KOPT-K1 (cell line): ENCODE results near the gene GALNS.

ENCODE experiments used
- H3K27ac ChIP-seq: fragments of 200-600 bp; sonication (generic); 2 replicates; pipeline ENCODE4 v1.5.1; 2016; ENCODE audit warnings: antibody characterized with exemption, mild to moderate bottlenecking, low read depth, low read length; ENCODE audit not compliant: poor library complexity, severe bottlenecking
- H3K36me3 ChIP-seq: fragments of 200-600 bp; sonication (generic); 2 replicates; pipeline ENCODE4 v1.5.1; 2017; ENCODE audit warnings: antibody characterized with exemption, mild to moderate bottlenecking, low read length, moderate library complexity; ENCODE audit not compliant: insufficient read depth
- H3K9me3 ChIP-seq: fragments of 200-600 bp; sonication (generic); 2 replicates; pipeline ENCODE4 v1.5.1; 2017; ENCODE audit warnings: antibody characterized with exemption, low read length, mild to moderate bottlenecking; ENCODE audit not compliant: insufficient read depth, poor library complexity, severe bottlenecking

GALNS gene

GRCh38 chr16:88816736-88817535 lies 39.8 kb downstream of the GALNS start:
- H3K9me3 ChIP-seq = no peaks in the 10 kb centered on the region
- H3K27ac ChIP-seq = no peak overlapping the region
- no peaks in the 10 kb centered on the region for H3K36me3 ChIP-seq

GRCh38 chr16:88815901-88816589 lies 40.7 kb downstream of the GALNS start:
- Histone ChIP-seq H3K36me3 (no peaks in the 10 kb centered on the region), H3K9me3 (no peaks in the 10 kb centered on the region), H3K27ac (no peak overlapping the region)

- Histone ChIP-seq H3K9me3 (no peaks in the 10 kb centered on the region), H3K36me3 (peaks cover 5% of the 10 kb centered on the region), H3K27ac (no peak overlapping the region)
These were observed 41.5 kb downstream of the GALNS start for GRCh38 chr16:88815227-88815626.

GRCh38 chr16:88814144-88814502 lies 42.6 kb downstream of the GALNS start:
- no peak overlapping the region for H3K27ac ChIP-seq
- peaks cover 16% of the 10 kb centered on the region for H3K36me3 ChIP-seq
- no peaks in the 10 kb centered on the region for H3K9me3 ChIP-seq

- Histone ChIP-seq H3K36me3 (peaks cover 22% of the 10 kb centered on the region), H3K9me3 (no peaks in the 10 kb centered on the region), H3K27ac (no peak overlapping the region)
These were observed 43.2 kb downstream of the GALNS start for GRCh38 chr16:88813269-88814143.

- H3K9me3 ChIP-seq = no peaks in the 10 kb centered on the region
- peaks cover 31% of the 10 kb centered on the region for H3K36me3 ChIP-seq
- H3K27ac ChIP-seq = peak overlapping the region; percentile 90
These were observed 44.1 kb downstream of the GALNS start for GRCh38 chr16:88812513-88813268.

GRCh38 chr16:88811769-88812512 lies 44.8 kb downstream of the GALNS start, which contains the start of gene APRT:
TSS of gene APRT (minus strand) at chr16:88811928. CDS start at chr16:88811899, 29 bp downstream.
- H3K27ac ChIP-seq = peak within 1 kb of the TSS; percentile 90
- no peaks in the 10 kb centered on the region for H3K9me3 ChIP-seq
- peaks cover 38% of the 10 kb centered on the region for H3K36me3 ChIP-seq

GRCh38 chr16:88810912-88811768 lies 45.6 kb downstream of the GALNS start:
- H3K9me3 ChIP-seq = no peaks in the 10 kb centered on the region
- H3K36me3 ChIP-seq = peaks cover 46% of the 10 kb centered on the region
- peak overlapping the region; percentile 90 for H3K27ac ChIP-seq

- Histone ChIP-seq H3K36me3 (peaks cover 54% of the 10 kb centered on the region), H3K9me3 (no peaks in the 10 kb centered on the region), H3K27ac (peak overlapping the region; percentile 90)
These were observed 46.4 kb downstream of the GALNS start for GRCh38 chr16:88810166-88810911.

- Histone ChIP-seq H3K27ac (peak overlapping the region; percentile 90), H3K9me3 (no peaks in the 10 kb centered on the region), H3K36me3 (peaks cover 60% of the 10 kb centered on the region)
These were observed 47.0 kb downstream of the GALNS start for GRCh38 chr16:88809676-88810165.

GRCh38 chr16:88809068-88809675 lies 47.6 kb downstream of the GALNS start:
- Histone ChIP-seq H3K36me3 (peaks cover 66% of the 10 kb centered on the region), H3K9me3 (no peaks in the 10 kb centered on the region), H3K27ac (peak overlapping the region; percentile 90)
